Measurements from ENCODE around the gene FCRL5. TPM values are rescaled to one million over a fixed set of nuclear protein-coding genes. Genes with fewer than 3 reads are reported as not detected.

The FCRL5 gene
- total RNA-seq, 1 donor from 2014 or later: not detected

- no peak overlapping the region for H3K27ac ChIP-seq
- H3K27me3 ChIP-seq: no peaks in the 10 kb centered on the region
- H3K79me2 ChIP-seq (ENCODE audit: low read depth): no peaks in the 10 kb centered on the region
- H4K20me1 ChIP-seq (ENCODE audit: low read depth): no peaks in the 10 kb centered on the region
- no peaks in the 10 kb centered on the region for H3F3A ChIP-seq (ENCODE audit: low read depth)
- no peak overlapping the region for H3K4me2 ChIP-seq
- no peak overlapping the region for H2AFZ ChIP-seq (replicated peaks)
- no peak for TF ChIP-seq EZH2phosphoT487 (IDR thresholded peaks at IDR 0.05)
- H3K4me1 ChIP-seq: no peaks in the 10 kb centered on the region
- no peak overlapping the region for H3K9ac ChIP-seq
- no peaks in the 10 kb centered on the region for H3K36me3 ChIP-seq
- no peak overlapping the region for H3K4me3 Mint-ChIP-seq
- H3K27ac Mint-ChIP-seq: no peak overlapping the region
- DNase-seq (ENCODE audit: low spot score): no peak
- H3K9me3 ChIP-seq (ENCODE audit: low read depth): no peaks in the 10 kb centered on the region
- H3K36me3 Mint-ChIP-seq: no peaks in the 10 kb centered on the region
- H3K27me3 Mint-ChIP-seq (ENCODE audit: insufficient read depth, low read depth): no peaks in the 10 kb centered on the region
- no peaks in the 10 kb centered on the region for H3K4me1 Mint-ChIP-seq
- H3K4me3 ChIP-seq: no peak overlapping the region
- H3K9me3 Mint-ChIP-seq: no peaks in the 10 kb centered on the region
These were observed 67.7 kb downstream of the FCRL5 start for GRCh38 chr1:157484573-157484972.

GRCh38 chr1:157483635-157484034, 68.7 kb downstream of the FCRL5 start:
- Histone ChIP-seq H3K27ac (no peak overlapping the region), H4K20me1 (ENCODE audit: low read depth) (no peaks in the 10 kb centered on the region), H2AFZ (replicated peaks) (no peak overlapping the region), H3K4me2 (no peak overlapping the region), H3K4me3 (no peak overlapping the region), H3K9ac (no peak overlapping the region), H3F3A (ENCODE audit: low read depth) (no peaks in the 10 kb centered on the region), H3K27me3 (no peaks in the 10 kb centered on the region), H3K4me1 (no peaks in the 10 kb centered on the region), H3K79me2 (ENCODE audit: low read depth) (no peaks in the 10 kb centered on the region), H3K9me3 (ENCODE audit: low read depth) (no peaks in the 10 kb centered on the region), H3K36me3 (no peaks in the 10 kb centered on the region)
- H3K36me3 Mint-ChIP-seq: no peaks in the 10 kb centered on the region
- DNase-seq (ENCODE audit: low spot score): no peak
- no peak overlapping the region for H3K4me3 Mint-ChIP-seq
- no peaks in the 10 kb centered on the region for H3K4me1 Mint-ChIP-seq
- TF ChIP-seq EZH2 (IDR thresholded peaks at IDR 0.05) (no peak), EZH2phosphoT487 (IDR thresholded peaks at IDR 0.05) (no peak)
- TF ChIP-seq, protein P1, sequence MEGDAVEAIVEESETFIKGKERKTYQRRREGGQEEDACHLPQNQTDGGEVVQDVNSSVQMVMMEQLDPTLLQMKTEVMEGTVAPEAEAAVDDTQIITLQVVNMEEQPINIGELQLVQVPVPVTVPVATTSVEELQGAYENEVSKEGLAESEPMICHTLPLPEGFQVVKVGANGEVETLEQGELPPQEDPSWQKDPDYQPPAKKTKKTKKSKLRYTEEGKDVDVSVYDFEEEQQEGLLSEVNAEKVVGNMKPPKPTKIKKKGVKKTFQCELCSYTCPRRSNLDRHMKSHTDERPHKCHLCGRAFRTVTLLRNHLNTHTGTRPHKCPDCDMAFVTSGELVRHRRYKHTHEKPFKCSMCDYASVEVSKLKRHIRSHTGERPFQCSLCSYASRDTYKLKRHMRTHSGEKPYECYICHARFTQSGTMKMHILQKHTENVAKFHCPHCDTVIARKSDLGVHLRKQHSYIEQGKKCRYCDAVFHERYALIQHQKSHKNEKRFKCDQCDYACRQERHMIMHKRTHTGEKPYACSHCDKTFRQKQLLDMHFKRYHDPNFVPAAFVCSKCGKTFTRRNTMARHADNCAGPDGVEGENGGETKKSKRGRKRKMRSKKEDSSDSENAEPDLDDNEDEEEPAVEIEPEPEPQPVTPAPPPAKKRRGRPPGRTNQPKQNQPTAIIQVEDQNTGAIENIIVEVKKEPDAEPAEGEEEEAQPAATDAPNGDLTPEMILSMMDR (IDR thresholded peaks at IDR 0.05): no peak
- no peaks in the 10 kb centered on the region for H3K27me3 Mint-ChIP-seq (ENCODE audit: insufficient read depth, low read depth)
- peaks cover 5% of the 10 kb centered on the region for H3K9me3 Mint-ChIP-seq
- no peak overlapping the region for H3K27ac Mint-ChIP-seq

DNA sequence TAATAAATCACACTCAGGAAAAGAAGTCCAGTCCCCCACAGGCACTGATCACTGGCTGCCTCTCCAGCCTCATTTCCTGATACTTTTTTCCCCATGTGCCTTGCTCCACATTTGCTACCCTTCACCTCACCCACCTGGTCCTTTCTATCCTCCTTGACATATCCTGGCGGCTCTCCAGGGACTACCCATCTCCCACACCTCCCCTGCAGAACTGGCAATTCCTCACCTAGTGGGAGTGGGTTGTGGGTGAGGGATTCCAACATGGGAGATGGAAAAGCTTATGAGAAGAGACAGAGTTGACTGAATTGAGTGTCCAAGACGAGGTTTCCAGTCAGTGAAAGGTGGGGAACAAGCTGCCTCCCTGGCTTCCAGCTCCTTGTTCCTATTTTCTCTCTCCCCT, 69.6 kb downstream of the FCRL5 start:
- Histone ChIP-seq H4K20me1 (ENCODE audit: low read depth) (no peaks in the 10 kb centered on the region), H3K79me2 (ENCODE audit: low read depth) (no peaks in the 10 kb centered on the region), H3K4me3 (no peak overlapping the region), H3K4me1 (no peaks in the 10 kb centered on the region), H3K27me3 (no peaks in the 10 kb centered on the region), H3K9ac (no peak overlapping the region), H3K9me3 (ENCODE audit: low read depth) (no peaks in the 10 kb centered on the region), H3K27ac (no peak overlapping the region), H3F3A (ENCODE audit: low read depth) (no peaks in the 10 kb centered on the region), H3K4me2 (no peak overlapping the region), H2AFZ (replicated peaks) (no peak overlapping the region), H3K36me3 (no peaks in the 10 kb centered on the region)
- Mint-ChIP-seq H3K9me3 (peaks cover 11% of the 10 kb centered on the region), H3K4me3 (no peak overlapping the region), H3K27me3 (ENCODE audit: insufficient read depth, low read depth) (no peaks in the 10 kb centered on the region), H3K36me3 (no peaks in the 10 kb centered on the region), H3K27ac (no peak overlapping the region), H3K4me1 (no peaks in the 10 kb centered on the region)
- no peak for DNase-seq (ENCODE audit: low spot score)
- TF ChIP-seq EZH2phosphoT487 (IDR thresholded peaks at IDR 0.05) (no peak), EZH2 (IDR thresholded peaks at IDR 0.05) (no peak)
- TF ChIP-seq, protein P1 (IDR thresholded peaks at IDR 0.05): no peak

DNA sequence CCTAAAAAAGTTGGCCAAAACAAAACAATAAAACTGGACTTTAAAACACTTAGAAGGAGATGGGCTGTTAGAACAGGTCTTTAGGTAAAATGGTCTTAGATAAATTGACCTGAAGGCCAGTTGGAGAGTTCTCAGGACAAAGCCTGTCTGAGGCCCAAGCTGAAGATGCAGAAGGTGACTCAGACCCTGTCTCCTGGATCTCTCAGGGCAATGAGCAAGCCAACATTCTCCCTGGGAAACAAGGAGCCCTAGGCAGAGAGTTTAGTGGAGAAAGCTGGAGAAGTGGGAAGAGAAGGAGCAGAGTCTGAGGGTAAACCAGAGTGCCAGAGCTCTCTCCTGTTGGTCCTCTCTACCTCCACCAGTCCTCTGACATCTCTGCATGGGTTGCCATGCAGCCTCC, 70.1 kb downstream of the FCRL5 start:
- H3K36me3 ChIP-seq: no peaks in the 10 kb centered on the region
- no peak overlapping the region for H3K9ac ChIP-seq
- no peaks in the 10 kb centered on the region for H4K20me1 ChIP-seq (ENCODE audit: low read depth)
- no peak overlapping the region for H3K4me2 ChIP-seq
- H3K9me3 ChIP-seq (ENCODE audit: low read depth): no peaks in the 10 kb centered on the region
- no peak overlapping the region for H3K27ac ChIP-seq
- Mint-ChIP-seq H3K4me3 (no peak overlapping the region), H3K36me3 (no peaks in the 10 kb centered on the region), H3K9me3 (peaks cover 14% of the 10 kb centered on the region), H3K27ac (no peak overlapping the region), H3K27me3 (ENCODE audit: insufficient read depth, low read depth) (no peaks in the 10 kb centered on the region), H3K4me1 (no peaks in the 10 kb centered on the region)
- H3K27me3 ChIP-seq: no peaks in the 10 kb centered on the region
- no peak overlapping the region for H2AFZ ChIP-seq (replicated peaks)
- no peaks in the 10 kb centered on the region for H3F3A ChIP-seq (ENCODE audit: low read depth)
- no peak for DNase-seq (ENCODE audit: low spot score)
- H3K4me3 ChIP-seq: no peak overlapping the region
- TF ChIP-seq, protein P1 (IDR thresholded peaks at IDR 0.05): no peak
- TF ChIP-seq EZH2phosphoT487 (IDR thresholded peaks at IDR 0.05): no peak
- TF ChIP-seq EZH2 (IDR thresholded peaks at IDR 0.05): no peak
- no peaks in the 10 kb centered on the region for H3K79me2 ChIP-seq (ENCODE audit: low read depth)
- no peaks in the 10 kb centered on the region for H3K4me1 ChIP-seq
